WTC11 (cell line): Measurements from ENCODE around the gene SUCLG2.

Source experiments
- CBFB ChIP-seq: sonication (generic); formaldehyde crosslinking; IDR thresholded peaks from 2 replicates; pipeline ENCODE4 v1.8.1; 2022; ENCODE audit warnings: mild to moderate bottlenecking, low read depth, missing genetic modification reagents
- CTCF ChIP-seq: fragments of 200-600 bp; IDR thresholded peaks from 2 replicates; pipeline ENCODE4 v1.8.0; 2022; ENCODE audit warnings: antibody characterized with exemption
- ELF4 ChIP-seq: sonication (generic); formaldehyde crosslinking; IDR thresholded peaks from 2 replicates; pipeline ENCODE4 v1.8.1; 2022; ENCODE audit warnings: low read depth, mild to moderate bottlenecking, moderate library complexity, missing genetic modification reagents
- NR2C2 ChIP-seq: sonication (generic); formaldehyde crosslinking; IDR thresholded peaks from 2 replicates; pipeline ENCODE4 v1.8.0; 2022; ENCODE audit warnings: mild to moderate bottlenecking, missing genetic modification reagents
- TEAD4 ChIP-seq: sonication (generic); formaldehyde crosslinking; IDR thresholded peaks from 2 replicates; pipeline ENCODE4 v1.8.0; 2022; ENCODE audit warnings: mild to moderate bottlenecking, missing genetic modification reagents
- USF2 ChIP-seq: sonication (generic); formaldehyde crosslinking; IDR thresholded peaks from 2 replicates; pipeline ENCODE4 v1.8.1; 2023; ENCODE audit warnings: mild to moderate bottlenecking, missing genetic modification reagents, moderate library complexity
- TF ChIP-seq, protein P1 (sequence below): sonication (generic); formaldehyde crosslinking; IDR thresholded peaks from 2 replicates; pipeline ENCODE4 v1.8.1; 2023; ENCODE audit warnings: mild to moderate bottlenecking, missing genetic modification reagents, moderate library complexity

- TF ChIP-seq TEAD4 (CRISPR knock-in tag) (no peak), CTCF (no peak), ELF4 (no peak), USF2 (no peak), CBFB (CRISPR knock-in tag) (no peak), NR2C2 (no peak)
- TF ChIP-seq, protein P1, sequence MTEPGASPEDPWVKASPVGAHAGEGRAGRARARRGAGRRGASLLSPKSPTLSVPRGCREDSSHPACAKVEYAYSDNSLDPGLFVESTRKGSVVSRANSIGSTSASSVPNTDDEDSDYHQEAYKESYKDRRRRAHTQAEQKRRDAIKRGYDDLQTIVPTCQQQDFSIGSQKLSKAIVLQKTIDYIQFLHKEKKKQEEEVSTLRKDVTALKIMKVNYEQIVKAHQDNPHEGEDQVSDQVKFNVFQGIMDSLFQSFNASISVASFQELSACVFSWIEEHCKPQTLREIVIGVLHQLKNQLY (CRISPR knock-in tag): no peak
These were observed 54.6 kb downstream of the SUCLG2 start for GRCh38 chr3:67599821-67600220.
